ENCODE data around the gene MYH14.
"Not testable (repeated sequence)": the region's sequence is repeated elsewhere in the genome, so short reads cannot be mapped to it uniquely, and the experiment has no call there.

Gene MYH14

DNA sequence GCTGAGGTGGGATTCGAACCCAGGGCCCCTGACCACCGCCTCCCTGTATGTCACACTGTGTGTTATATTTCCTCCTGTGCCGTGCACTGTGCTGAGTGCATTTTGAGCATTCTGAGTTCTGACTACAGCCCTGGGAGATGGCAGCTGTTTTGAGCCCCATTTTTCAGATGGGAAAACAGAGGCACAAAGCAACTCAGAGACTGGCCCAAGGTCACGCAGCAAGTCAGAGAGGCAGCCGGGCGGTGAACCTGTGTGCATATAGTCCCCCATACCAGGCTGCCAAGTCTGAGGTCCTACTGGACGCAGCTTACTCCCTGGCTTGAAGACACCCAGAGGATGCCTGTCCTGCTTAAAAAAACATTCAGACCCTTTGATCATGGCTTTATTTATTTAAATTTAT lies 17.7 kb downstream of the MYH14 start:
- H3K4me3 ChIP-seq (ENCODE audit: low read depth, low read length) = no peak overlapping the region
- no peak for DNase-seq (ENCODE audit: low read depth)

DNA sequence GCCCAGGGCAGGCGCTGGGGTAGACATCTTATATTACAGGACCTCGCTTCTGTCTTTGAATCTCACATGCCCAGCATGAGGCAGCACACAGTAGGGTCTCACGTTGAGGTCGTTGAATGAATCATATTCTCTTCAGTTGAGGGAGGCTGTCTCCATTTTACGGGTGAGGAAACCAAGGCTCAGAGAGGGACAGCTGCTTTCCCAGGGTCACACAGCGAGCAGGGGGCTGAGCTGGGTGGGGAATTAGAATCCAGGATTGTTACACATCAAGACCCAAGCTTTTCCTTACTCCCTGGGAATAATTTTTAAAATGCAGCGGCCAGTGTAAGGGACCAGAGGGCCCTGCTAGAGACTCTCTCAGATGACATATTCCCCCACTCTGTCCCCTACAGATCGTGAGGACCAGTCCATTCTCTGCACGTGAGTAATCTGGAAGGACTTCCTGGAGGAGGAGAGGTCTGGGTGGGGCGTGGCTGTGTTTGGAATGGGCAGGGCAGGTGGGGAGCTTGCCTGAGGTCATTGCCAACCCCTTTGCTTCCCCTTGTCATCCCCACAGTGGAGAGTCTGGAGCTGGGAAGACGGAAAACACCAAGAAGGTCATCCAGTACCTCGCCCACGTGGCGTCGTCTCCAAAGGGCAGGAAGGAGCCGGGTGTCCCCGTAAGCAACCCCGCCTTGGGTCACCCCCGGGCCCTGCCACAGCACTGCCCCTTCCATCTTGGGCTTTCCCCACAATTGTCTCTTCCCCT lies 19.4 kb downstream of the MYH14 start:
- H3K4me3 ChIP-seq (ENCODE audit: low read depth, low read length) = no peak overlapping the region
- no peak for DNase-seq (ENCODE audit: low read depth)

- H3K4me3 ChIP-seq (ENCODE audit: low read depth, low read length) = no peak overlapping the region
- DNase-seq (ENCODE audit: low read depth) = no peak
These were observed 20.0 kb downstream of the MYH14 start for GRCh38 chr19:50223439-50223716.

DNA sequence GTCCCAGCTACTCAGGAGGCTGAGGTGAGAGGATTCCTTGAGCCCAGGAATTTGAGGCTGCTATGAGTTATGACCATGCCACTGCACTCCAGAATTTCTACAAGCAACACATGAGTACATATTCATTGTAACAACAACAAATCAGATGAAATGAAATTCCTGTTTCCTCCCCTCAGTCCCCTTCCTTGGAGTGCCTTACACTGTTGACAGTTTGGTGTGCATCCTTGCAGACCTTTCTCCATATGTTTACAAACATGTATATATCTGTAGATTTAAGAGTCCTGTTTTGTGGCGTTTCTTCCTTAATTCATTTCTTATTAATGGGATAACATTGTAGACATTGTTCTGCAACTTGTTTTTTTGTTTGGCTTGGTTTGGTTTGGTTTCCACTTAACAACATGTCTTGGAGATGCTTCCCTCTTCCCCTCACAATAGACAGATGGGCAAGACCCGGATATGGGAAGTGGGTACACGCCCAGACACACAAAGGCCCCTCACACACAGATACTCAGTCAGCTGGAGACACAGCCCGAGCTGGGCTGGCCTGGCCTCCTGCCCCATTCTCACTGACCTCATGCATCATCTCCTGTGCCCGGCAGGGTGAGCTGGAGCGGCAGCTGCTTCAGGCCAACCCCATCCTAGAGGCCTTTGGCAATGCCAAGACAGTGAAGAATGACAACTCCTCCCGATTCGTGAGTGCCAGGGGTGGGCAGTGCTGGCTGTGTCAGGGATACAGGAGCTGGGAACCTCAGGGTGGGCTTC lies 21.7 kb downstream of the MYH14 start:
- DNase-seq (ENCODE audit: low read depth) = no peak
- no peak overlapping the region for H3K4me3 ChIP-seq (ENCODE audit: low read depth, low read length)

DNA sequence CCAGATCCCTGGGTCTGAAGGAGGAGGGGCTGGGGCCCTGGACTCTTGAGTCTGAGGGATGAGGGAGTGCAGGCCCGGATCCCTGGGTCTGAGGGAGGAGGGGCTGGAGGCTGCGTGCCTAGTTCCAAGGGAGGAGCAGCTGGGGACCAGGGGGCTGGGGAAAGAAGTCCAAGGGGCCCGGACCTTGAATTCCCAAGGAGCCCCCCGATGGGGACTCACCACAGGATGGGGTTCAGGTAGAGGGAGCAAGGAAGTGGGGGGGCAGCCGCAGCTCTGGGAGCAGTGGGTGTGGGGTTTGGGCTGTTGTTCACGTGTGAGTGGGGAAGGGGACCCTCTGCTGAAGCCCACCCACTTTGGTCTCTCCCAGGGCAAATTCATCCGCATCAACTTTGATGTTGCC lies 23.1 kb downstream of the MYH14 start:
- DNase-seq (ENCODE audit: low read depth) = no peak
- no peak overlapping the region for H3K4me3 ChIP-seq (ENCODE audit: low read depth, low read length)

GRCh38 chr19:50228153-50228552 lies 24.7 kb downstream of the MYH14 start:
- H3K4me3 ChIP-seq (ENCODE audit: low read depth, low read length); DNase-seq (ENCODE audit: low read depth): not testable (repeated sequence)

DNA sequence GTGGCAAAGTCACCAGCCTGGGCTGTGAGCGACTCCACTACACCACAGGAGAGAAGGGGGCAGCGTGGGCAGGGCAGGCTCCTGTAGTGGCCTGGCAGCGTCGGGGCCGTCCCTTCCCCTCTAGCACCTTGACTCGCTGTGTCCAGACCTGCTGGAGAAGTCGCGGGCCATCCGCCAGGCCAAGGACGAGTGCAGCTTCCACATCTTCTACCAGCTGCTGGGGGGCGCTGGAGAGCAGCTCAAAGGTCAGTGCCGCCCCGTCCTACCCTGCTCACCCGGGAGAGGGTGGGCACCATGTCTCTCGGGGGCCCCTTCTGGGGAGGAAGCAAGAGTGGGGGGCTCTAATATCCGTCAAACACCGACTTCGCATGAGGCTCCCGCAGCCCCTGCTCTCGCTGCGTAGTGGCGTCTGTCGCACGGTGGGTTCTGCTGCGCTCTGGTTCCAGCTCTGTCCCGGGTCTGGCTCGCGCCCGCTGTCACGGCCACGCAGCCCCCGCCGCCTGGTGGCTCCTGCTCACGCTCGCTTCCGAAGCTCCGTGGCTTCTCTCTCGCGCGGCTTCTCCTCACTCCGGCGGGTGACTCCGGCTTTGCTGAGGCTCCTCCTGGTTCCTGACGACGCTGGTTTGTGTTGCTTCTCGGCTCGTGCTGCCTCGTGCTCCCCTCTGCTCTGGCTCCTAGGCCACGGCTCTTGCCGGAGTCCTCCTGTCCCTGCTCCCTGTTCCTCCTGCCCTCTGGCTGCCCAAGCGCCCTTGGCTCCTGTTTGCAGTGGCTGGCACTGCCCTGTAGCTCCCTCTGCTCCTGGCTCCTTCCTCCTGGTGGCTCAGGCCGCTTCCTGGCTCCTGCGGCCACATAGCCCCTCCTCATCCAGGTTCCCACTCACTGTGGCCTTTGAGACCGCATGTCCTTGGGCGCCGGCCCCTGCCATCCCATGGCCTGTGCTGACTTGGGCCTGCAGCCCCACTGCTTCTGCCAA lies 27.2 kb downstream of the MYH14 start:
- no peak for DNase-seq (ENCODE audit: low read depth)
- no peak overlapping the region for H3K4me3 ChIP-seq (ENCODE audit: low read depth, low read length)

GRCh38 chr19:50231417-50231816 lies 28.0 kb downstream of the MYH14 start:
- not testable (repeated sequence) for H3K4me3 ChIP-seq (ENCODE audit: low read depth, low read length); DNase-seq (ENCODE audit: low read depth)

DNA sequence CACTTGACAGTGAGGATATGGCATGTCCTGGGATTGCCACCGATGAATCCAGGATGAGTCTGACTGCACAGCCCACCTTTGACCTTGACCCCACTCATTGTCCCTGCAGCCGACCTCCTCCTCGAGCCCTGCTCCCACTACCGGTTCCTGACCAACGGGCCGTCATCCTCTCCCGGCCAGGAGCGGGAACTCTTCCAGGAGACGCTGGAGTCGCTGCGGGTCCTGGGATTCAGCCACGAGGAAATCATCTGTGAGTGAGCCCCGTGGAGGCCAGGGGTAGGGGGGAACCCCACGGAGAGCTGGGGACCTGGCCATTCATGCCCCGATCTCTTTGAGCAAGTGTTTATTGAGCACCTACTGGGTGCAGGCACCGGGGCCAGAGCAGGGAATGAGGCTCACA lies 28.4 kb downstream of the MYH14 start:
- DNase-seq (ENCODE audit: low read depth) = no peak
- H3K4me3 ChIP-seq (ENCODE audit: low read depth, low read length) = no peak overlapping the region

GRCh38 chr19:50232600-50232999 lies 29.2 kb downstream of the MYH14 start:
- DNase-seq (ENCODE audit: low read depth) = no peak
- no peak overlapping the region for H3K4me3 ChIP-seq (ENCODE audit: low read depth, low read length)

DNA sequence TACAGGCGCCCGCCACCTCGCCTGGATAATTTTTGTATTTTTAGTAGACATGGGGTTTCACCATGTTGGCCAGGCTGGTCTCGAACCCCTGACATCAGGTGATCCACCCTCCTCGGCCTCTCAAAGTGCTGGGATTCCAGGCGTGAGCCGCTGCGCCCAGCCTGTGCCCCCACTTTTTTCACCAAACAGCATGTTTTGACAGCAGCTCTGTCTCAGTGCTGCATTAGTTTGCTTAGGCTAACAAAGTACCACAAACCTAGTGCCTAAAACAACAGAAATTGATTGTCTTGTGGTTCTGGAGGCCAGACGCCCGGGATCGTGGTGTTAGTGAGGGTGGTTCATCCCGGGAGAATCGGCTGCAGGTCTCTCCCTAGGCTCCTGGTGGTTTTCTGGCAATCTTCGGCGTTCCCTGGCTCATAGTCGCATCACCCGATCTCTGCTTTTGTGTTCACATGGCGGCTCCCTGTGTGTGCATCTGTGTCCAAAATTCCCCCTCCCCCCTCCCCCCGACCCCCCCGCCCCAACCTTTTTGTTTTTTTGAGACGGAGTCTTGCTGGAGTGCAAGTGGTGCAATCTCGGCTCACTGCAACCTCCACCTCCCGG lies 30.0 kb downstream of the MYH14 start:
- no peak overlapping the region for H3K4me3 ChIP-seq (ENCODE audit: low read depth, low read length)
- no peak for DNase-seq (ENCODE audit: low read depth)

DNA sequence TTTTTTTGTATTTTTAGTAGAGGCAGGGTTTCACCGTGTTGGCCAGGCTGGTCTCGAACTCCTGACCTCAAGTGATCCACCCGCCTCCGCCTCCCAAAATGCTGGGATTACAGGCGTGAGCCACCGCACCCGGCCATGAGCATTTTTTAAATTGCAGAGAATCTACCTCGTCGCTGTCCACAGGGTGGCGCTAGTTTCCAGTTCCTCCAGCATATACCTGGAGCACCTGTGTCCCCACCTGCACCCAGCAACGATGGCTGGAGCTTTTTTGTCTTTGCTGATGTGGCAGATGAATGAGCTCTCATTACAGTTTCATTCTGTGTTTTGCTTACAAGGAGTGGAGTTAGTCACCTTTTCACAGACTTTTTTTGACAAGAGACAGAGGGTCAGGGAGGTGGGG lies 34.1 kb downstream of the MYH14 start:
- not testable (repeated sequence) for H3K4me3 ChIP-seq (ENCODE audit: low read depth, low read length); DNase-seq (ENCODE audit: low read depth)

DNA sequence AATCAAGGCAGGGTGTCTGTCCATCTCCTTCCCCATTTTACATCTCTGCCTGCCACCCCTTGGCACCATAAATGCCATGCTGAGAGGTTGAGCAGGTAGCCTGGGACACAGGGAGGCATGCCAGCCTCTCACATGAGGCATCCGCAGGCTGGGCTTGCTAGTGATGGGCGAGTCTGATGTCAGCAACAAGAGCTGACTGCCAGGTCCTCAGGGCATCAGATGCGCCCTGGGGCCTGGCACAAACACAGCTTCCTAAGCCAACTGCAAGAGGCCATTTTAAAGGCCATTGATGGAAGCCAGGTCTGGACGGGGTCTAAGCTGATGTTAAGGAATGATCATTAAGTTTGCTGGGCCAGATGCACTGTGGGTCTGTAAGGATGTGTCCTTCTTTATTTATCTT lies 34.6 kb downstream of the MYH14 start:
- DNase-seq (ENCODE audit: low read depth) = no peak
- no peak overlapping the region for H3K4me3 ChIP-seq (ENCODE audit: low read depth, low read length)

- H3K4me3 ChIP-seq (ENCODE audit: low read depth, low read length) = no peak overlapping the region
- DNase-seq (ENCODE audit: low read depth) = no peak
These were observed 36.6 kb downstream of the MYH14 start for GRCh38 chr19:50239921-50240590.

- H3K4me3 ChIP-seq (ENCODE audit: low read depth, low read length) = no peak overlapping the region
- no peak for DNase-seq (ENCODE audit: low read depth)
These were observed 39.2 kb downstream of the MYH14 start for GRCh38 chr19:50242581-50242980.

- no peak for DNase-seq (ENCODE audit: low read depth)
- H3K4me3 ChIP-seq (ENCODE audit: low read depth, low read length) = no peak overlapping the region
These were observed 41.3 kb downstream of the MYH14 start for GRCh38 chr19:50244695-50245094.

DNA sequence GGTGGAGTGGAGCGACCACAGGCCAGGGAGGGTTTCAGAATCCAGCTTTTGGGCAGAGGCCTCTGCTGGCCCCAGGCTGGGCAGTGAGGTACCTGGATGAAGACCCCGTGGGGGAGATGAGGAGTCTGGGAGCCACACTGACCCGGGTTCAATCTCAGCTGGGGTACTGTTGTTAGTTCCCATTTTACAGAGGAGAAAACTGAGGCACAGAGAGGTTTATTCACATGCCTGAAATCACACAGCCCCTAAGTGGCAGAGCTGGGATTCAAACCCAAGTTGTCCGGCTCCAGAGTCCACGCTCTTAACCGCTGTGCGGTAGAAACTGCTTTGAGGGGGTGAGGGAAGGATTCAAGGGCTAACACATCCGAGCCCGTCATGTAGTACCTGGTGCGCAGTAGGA lies 45.0 kb downstream of the MYH14 start:
- H3K4me3 ChIP-seq (ENCODE audit: low read depth, low read length) = no peak overlapping the region
- no peak for DNase-seq (ENCODE audit: low read depth)

DNA sequence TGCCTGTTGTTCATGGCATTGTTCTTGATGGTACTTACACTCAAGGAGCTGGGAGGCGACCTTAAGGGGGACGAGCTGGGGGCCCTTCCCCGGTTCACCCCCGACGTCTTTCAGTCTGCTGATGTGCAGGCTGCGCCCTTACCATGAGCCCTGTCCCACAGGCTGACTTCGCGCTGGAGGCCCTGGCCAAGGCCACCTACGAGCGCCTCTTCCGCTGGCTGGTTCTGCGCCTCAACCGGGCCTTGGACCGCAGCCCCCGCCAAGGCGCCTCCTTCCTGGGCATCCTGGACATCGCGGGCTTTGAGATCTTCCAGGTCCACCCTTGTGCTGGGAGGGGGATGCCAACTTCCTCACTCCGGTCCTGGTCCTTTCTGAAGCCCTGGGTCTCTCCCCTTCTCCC lies 45.4 kb downstream of the MYH14 start:
- no peak for DNase-seq (ENCODE audit: low read depth)
- H3K4me3 ChIP-seq (ENCODE audit: low read depth, low read length) = no peak overlapping the region

GRCh38 chr19:50249636-50250035 lies 46.2 kb downstream of the MYH14 start:
- H3K4me3 ChIP-seq (ENCODE audit: low read depth, low read length) = no peak overlapping the region
- no peak for DNase-seq (ENCODE audit: low read depth)

All from skeletal muscle cell (primary cell).